ENCODE results near the gene MYB.
"Not testable (repeated sequence)": the region's sequence is repeated elsewhere in the genome, so short reads cannot be mapped to it uniquely, and the experiment has no call there.

MYB gene

GRCh38 chr6:135243871-135244796 is 63.0 kb downstream of the MYB start:
- TF ChIP-seq CTCF (IDR thresholded peaks at IDR 0.05; ENCODE audit: low read depth, low read length) = no peak
- H3K4me3 ChIP-seq (replicated peaks in 1 of 2; ENCODE audit: low read depth in 2 of 2, low read length in 2 of 2) = no peak overlapping the region

GRCh38 chr6:135244805-135245204 is 63.7 kb downstream of the MYB start:
- no peak for TF ChIP-seq CTCF (IDR thresholded peaks at IDR 0.05; ENCODE audit: low read depth, low read length)
- H3K4me3 ChIP-seq (replicated peaks in 1 of 2; ENCODE audit: low read depth in 2 of 2, low read length in 2 of 2) = no peak overlapping the region
- DNase-seq (ENCODE audit: low read depth in 2 of 2) = no peak

More at GRCh38 chr6:135243871-135244796, 63.0 kb downstream of the MYB start:
- DNase-seq (ENCODE audit: low read depth in 2 of 2) = no peak

- not testable (repeated sequence) for H3K4me3 ChIP-seq (replicated peaks in 1 of 2; ENCODE audit: low read depth in 2 of 2, low read length in 2 of 2); DNase-seq (ENCODE audit: low read depth in 2 of 2)
Observed at GRCh38 chr6:135246412-135247012, 65.4 kb downstream of the MYB start.

GRCh38 chr6:135250234-135250633 is 69.1 kb downstream of the MYB start:
- no peak for TF ChIP-seq CTCF (IDR thresholded peaks at IDR 0.05; ENCODE audit: low read depth, low read length)
- peak in 1 of 2 donors; percentile 18 for DNase-seq (ENCODE audit: low read depth in 2 of 2)
- H3K4me3 ChIP-seq (replicated peaks in 1 of 2; ENCODE audit: low read depth in 2 of 2, low read length in 2 of 2) = no peak overlapping the region

- H3K4me3 ChIP-seq (replicated peaks in 1 of 2; ENCODE audit: low read depth in 2 of 2, low read length in 2 of 2) = no peak overlapping the region
- DNase-seq (ENCODE audit: low read depth in 2 of 2) = no peak
- TF ChIP-seq CTCF (IDR thresholded peaks at IDR 0.05; ENCODE audit: low read depth, low read length) = no peak
Observed at GRCh38 chr6:135250751-135251497, 69.8 kb downstream of the MYB start.

GRCh38 chr6:135251498-135252441 is 70.7 kb downstream of the MYB start:
- peak in 1 of 2 donors; percentile 37 for DNase-seq (ENCODE audit: low read depth in 2 of 2)
- no peak overlapping the region for H3K4me3 ChIP-seq (replicated peaks in 1 of 2; ENCODE audit: low read depth in 2 of 2, low read length in 2 of 2)
- no peak for TF ChIP-seq CTCF (IDR thresholded peaks at IDR 0.05; ENCODE audit: low read depth, low read length)

All from cardiac fibroblast (primary cell).